ENCODE data around the gene KRT78.

KRT78 gene

DNA sequence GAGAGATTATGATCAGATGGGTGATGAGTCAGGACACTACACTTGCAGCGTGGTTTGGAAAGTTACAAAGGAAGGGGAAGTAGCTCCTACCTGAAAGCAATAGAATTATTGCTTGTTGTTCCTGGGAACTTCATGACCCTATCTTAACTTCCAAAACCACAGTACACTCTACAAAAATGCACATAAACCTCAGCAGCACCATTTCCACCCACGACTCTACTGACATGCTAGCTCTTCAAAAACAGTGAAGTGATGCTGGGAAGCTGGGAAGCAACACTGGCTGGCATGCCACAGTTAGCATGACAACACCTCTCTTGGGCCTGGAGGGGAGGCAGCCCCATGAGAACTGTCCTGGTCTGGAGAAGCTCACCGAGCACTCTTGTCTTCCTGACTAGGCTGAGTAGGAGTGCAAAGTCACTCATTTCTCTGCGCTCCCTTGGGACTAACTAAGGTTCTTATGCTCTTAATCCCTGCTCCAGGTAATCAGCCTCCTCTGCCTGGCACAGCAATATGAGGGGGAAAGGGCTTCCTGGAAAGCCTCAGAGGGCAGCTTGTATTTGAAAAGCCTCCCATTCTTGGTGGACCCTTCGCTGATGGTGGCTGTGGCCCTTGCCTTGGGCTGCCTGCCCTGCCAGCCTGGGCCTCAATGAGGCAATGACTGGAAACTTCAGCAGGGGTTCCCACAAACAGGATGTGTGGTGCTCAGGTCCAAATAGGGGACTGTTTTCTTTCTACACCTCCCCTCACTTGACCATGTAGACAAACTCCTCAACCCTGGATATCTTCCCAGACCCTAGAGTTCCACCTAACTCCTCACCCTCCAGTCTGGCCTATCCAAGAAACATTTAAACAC, 54.1 kb downstream of the KRT78 start:
- H3K4me3 ChIP-seq (replicated peaks; ENCODE audit: low read depth, low read length): no peak overlapping the region
- TF ChIP-seq, protein P1, sequence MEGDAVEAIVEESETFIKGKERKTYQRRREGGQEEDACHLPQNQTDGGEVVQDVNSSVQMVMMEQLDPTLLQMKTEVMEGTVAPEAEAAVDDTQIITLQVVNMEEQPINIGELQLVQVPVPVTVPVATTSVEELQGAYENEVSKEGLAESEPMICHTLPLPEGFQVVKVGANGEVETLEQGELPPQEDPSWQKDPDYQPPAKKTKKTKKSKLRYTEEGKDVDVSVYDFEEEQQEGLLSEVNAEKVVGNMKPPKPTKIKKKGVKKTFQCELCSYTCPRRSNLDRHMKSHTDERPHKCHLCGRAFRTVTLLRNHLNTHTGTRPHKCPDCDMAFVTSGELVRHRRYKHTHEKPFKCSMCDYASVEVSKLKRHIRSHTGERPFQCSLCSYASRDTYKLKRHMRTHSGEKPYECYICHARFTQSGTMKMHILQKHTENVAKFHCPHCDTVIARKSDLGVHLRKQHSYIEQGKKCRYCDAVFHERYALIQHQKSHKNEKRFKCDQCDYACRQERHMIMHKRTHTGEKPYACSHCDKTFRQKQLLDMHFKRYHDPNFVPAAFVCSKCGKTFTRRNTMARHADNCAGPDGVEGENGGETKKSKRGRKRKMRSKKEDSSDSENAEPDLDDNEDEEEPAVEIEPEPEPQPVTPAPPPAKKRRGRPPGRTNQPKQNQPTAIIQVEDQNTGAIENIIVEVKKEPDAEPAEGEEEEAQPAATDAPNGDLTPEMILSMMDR (IDR thresholded peaks at IDR 0.05; ENCODE audit: low read length, missing control alignments): no peak
- no peak for DNase-seq (ENCODE audit: low read depth)

DNA sequence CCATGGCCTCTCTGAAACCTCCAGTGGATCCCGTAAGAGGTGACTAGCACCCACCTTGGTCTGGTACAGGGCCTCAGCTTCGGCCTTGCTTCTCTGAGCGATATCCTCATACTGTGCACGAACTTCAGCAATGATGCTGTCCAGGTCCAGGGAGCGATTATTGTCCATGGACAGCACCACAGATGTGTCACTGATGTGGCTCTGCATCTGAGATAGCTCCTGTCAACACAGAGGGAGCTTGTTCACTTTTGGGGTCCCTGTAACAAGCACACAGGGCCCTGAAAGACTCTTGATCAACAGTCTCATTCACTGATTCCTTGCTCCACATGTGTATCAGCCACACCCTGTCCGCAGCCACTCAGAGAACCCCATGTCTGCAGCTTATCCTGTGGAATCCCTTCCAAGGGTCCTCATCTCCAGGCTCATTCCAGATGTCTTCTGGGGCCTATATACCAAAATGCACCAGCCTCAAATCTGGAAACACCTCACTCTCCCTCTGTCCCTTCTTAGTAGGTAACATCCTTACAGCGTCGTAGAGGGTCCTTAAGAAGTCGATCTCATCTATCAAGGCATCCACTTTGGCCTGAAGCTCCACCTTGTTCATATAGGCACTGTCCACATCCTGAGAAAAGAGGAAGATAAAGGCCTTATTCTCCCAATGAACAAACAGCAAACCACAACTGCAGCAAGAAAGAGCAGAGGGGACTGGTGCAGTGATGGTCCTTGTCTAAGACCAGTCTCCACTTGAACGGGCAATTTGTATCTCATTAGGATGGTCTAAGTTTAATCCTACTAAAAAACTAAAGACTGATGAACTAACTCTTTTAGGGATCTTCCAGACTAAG, 56.4 kb downstream of the KRT78 start:
- no peak for DNase-seq (ENCODE audit: low read depth)
- no peak overlapping the region for H3K4me3 ChIP-seq (replicated peaks; ENCODE audit: low read depth, low read length)
- TF ChIP-seq, protein P1 (IDR thresholded peaks at IDR 0.05; ENCODE audit: low read length, missing control alignments): no peak

DNA sequence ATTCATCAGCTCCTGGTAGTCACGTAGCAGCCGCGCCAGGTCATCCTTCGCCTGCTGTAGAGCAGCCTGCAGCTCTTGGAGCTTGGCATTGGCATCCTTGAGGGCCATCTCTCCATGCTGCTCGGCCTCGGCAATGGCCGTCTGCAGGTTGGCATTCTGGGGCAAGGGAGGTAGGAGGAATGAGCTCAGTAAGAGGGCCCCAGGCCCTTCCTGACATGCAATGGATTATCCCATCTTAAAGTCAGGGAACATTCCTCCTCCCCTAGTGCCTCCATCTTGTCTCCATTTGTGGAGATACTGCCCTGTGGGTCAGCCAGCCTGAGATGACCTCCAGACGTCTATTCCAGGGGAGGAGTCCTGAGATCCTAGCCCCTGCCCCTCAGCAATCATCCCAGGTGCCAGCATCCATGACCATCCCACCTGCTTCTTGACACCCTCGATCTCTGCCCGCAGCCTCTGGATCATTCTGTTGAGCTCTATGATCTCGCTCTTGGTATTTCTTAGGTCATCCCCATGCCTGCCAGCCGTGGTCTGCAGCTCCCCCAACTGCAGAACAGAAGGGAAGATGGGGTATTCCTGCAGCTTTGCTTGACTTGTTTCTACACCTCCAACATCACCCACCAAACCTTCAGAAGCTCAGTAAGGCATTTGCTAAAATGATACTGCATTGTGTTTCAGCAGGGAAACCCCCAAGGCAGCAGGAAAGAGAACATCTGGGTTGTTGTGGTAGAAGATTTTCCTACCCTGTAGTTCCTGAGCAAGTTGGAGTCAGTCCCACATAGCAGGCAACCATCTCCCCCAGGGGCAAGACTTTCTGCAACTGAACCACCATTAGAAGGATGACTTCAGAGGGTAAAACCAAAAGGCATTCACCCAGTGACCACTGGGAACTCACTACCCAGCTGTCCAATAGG, 57.3 kb downstream of the KRT78 start:
- H3K4me3 ChIP-seq (replicated peaks; ENCODE audit: low read depth, low read length): no peak overlapping the region
- TF ChIP-seq, protein P1 (IDR thresholded peaks at IDR 0.05; ENCODE audit: low read length, missing control alignments): no peak
- no peak for DNase-seq (ENCODE audit: low read depth)

DNA sequence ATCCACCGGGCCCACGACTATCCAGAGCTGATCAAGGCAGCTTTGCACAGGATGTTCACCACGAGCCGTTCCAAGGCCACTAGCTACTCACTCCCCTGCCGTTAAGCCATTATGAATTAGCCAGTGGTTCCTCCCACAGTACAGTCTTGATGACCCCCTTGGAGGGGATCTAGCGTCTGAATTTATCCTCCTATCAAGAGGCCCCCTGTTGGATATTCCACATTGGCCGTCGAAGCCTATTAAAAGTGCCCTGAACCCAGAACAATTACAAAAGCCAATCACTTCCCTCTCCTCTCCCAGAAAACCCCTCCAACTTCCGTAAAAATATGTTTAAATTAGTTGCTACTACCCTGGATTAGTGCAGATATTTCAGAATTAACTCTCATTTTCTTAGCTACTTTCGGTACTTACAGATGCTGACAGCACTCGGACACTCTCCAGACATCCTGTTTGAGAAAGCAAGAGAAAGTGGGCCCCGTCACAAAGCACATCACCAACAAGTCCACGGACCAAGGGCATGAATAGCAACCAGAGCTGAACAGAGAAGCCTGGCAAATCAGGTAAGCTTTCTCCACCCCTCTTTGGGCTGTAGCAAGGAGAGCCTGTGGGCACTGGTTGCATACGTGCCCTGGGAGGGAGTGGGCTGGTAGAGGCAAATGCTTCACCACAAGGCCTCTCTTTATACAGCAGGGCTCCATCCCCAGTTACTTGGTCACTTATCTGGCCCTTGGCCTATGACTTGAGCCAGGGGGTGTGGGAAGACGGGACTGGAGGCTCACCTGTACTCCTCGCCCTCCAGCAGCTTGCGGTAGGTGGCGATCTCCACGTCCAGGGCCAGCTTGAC, 58.1 kb downstream of the KRT78 start:
- no peak for DNase-seq (ENCODE audit: low read depth)
- no peak overlapping the region for H3K4me3 ChIP-seq (replicated peaks; ENCODE audit: low read depth, low read length)
- TF ChIP-seq, protein P1 (IDR thresholded peaks at IDR 0.05; ENCODE audit: low read length, missing control alignments): no peak

DNA sequence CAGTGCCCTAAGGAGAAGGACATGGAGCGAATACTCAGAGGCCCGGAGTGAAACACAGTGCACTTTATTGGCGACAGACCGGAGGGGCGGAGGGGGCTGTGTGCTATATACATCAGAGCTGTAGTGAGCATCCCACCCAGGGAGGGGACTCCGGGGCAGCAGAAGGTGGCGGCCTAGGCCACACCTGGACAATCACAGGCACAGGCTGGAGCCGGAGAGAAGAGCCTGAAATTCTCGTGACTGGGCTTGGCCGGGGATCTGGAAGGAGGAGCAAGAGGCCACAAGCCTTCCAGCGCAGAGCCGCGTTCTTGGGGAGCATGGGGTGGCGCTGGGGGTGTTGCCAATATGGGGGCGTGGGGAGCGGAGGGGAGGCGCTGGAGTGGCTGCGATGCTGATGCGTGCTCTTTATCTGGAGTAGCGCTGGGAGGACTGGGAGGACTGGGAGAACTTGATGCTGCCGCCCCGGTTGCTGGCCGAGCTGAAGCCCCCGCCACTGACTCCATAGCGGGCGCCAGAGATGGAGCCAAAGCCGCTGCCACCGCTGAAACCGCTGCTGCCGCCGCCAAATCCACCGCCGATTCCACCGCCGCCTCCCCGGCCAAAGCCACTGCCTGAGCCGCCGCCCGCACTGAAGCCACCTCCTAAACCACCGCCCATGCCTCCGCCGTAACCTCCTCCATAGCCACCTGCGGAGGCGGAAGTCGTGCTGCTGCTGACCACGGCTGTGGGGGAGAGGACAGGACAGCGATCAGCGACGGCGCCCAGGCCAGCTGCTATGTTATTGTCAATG, 59.0 kb downstream of the KRT78 start:
- no peak for DNase-seq (ENCODE audit: low read depth)
- TF ChIP-seq, protein P1 (IDR thresholded peaks at IDR 0.05; ENCODE audit: low read length, missing control alignments): no peak
- no peak overlapping the region for H3K4me3 ChIP-seq (replicated peaks; ENCODE audit: low read depth, low read length)
